ENCODE measurements around the gene RAB4B. TPM values are rescaled to one million over a fixed set of nuclear protein-coding genes. Genes with fewer than 3 reads are reported as not detected.

The RAB4B gene
- total and polyA plus RNA-seq, 2 of the 13 experiments (the other 11 are each of a cell fraction or from before 2014, with no cell fraction given), result 3.3 to 5.4 TPM

DNA sequence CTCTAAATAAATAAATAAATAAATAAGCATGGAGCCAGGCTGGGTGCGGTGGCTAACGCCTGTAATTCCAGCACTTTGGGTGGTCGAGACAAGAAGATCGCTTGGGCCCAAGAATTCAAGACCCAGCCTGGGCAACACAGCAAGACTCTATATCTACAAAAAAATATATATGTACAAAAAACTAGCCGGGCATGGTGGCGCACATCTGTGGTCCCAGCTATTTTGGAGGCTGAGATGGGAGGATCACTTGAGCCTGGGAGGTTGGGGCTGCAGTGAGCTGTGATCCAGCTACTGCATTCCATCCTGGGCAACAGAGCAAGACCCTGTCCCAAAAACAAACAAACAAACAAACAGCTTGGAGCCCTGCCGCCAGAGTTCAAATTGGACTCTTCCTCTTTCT is 30.5 kb upstream of the RAB4B start:
- POLR2A ChIA-PET, result interaction anchor here (0.8 kb wide), 1 partner anchor 30 kb away, joined by 3 read pairs; the partner anchor contains the start of gene ITPKC
- Histone ChIP-seq H3K36me3 (replicated peaks in 1 of 2; ENCODE audit: control insufficient read depth in 1 of 2, insufficient read depth in 2 of 2, low read length in 2 of 2) (no peaks in the 10 kb centered on the region; a peak in 2 of 5 replicates), H3K27me3 (ENCODE audit: control insufficient read depth in 1 of 2, insufficient read depth in 2 of 2, low read length in 2 of 2) (no peaks in the 10 kb centered on the region; a peak in 1 of 5 replicates), H4K20me1 (ENCODE audit: insufficient read depth, low read length) (no peaks in the 10 kb centered on the region), H2AFZ (ENCODE audit: low read length) (no peak overlapping the region), H3K4me2 (ENCODE audit: low read depth, low read length) (no peak overlapping the region), H3K9me3 (ENCODE audit: low read length) (no peaks in the 10 kb centered on the region), H3K79me2 (ENCODE audit: insufficient read depth, low read length) (peaks cover 28% of the 10 kb centered on the region), H3K4me3 (replicated peaks in 1 of 3; ENCODE audit: insufficient read depth in 1 of 3, low read depth in 2 of 3, low read length in 3 of 3) (no peak overlapping the region), H3K9ac (ENCODE audit: insufficient read depth, low read depth, low read length) (no peak overlapping the region), H3K4me1 (ENCODE audit: insufficient read depth, low read length) (peaks cover 55% of the 10 kb centered on the region), H3K27ac (ENCODE audit: extremely low read length, insufficient read depth, low read length) (no peak overlapping the region)
- intact Hi-C loops (cut with micrococcal nuclease; ENCODE audit: unreplicated experiment), result no loop called here
- DNase-seq (ENCODE audit: low spot score) (no peak), FAIRE-seq (no peak), ATAC-seq (no peak)
- 88% methylated on average over 7 of the region's 7 CpGs for WGBS (ENCODE audit: low lambda C conversion rate)
- in situ Hi-C loops (cut with HindIII; ENCODE audit: extremely low pct_ligation_motif_present, low pct_unique_long_range_greater_than_20kb), result no loop called here
- CTCF ChIA-PET (ENCODE audit: low intra/inter-chr PET ratio, low total read pairs), result no interaction called here
- BruUV-seq (replicated peaks), result no TSS peak
- TF ChIP-seq ZNF878 (CRISPR knock-in tag; IDR thresholded peaks at IDR 0.05), result no peak
- TF ChIP-seq ZNF205 (CRISPR knock-in tag; IDR thresholded peaks at IDR 0.05), result no peak
- TF ChIP-seq, protein P1, sequence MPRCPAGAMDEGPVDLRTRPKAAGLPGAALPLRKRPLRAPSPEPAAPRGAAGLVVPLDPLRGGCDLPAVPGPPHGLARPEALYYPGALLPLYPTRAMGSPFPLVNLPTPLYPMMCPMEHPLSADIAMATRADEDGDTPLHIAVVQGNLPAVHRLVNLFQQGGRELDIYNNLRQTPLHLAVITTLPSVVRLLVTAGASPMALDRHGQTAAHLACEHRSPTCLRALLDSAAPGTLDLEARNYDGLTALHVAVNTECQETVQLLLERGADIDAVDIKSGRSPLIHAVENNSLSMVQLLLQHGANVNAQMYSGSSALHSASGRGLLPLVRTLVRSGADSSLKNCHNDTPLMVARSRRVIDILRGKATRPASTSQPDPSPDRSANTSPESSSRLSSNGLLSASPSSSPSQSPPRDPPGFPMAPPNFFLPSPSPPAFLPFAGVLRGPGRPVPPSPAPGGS (CRISPR knock-in tag; IDR thresholded peaks at IDR 0.05), result no peak
- TF ChIP-seq HIVEP1 (CRISPR knock-in tag; IDR thresholded peaks at IDR 0.05), result no peak
- TF ChIP-seq, protein P2, sequence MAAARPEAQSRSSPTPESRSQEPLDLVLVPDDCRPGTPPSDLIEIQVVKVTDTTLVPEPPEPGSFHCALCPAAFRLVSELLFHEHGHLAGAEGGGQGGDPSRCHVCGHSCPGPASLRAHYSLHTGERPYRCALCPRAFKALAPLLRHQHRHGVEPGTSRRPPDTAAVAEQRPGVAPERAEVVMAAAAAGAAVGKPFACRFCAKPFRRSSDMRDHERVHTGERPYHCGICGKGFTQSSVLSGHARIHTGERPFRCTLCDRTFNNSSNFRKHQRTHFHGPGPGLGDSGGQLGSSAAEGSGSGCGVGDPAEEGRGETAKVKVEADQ (CRISPR knock-in tag; IDR thresholded peaks at IDR 0.05; ENCODE audit: borderline replicate concordance), result no peak
- TF ChIP-seq ARID2 (CRISPR knock-in tag; IDR thresholded peaks at IDR 0.05; ENCODE audit: borderline replicate concordance), result no peak
- no peak for TF ChIP-seq JARID2 (CRISPR knock-in tag; IDR thresholded peaks at IDR 0.05; ENCODE audit: insufficient replicate concordance)
- no peak for TF ChIP-seq MAF1 (CRISPR knock-in tag; IDR thresholded peaks at IDR 0.05; ENCODE audit: borderline replicate concordance)
- no peak for TF ChIP-seq ZNF569 (CRISPR knock-in tag; IDR thresholded peaks at IDR 0.05; ENCODE audit: borderline replicate concordance)
- TF ChIP-seq AKAP8 (CRISPR knock-in tag; IDR thresholded peaks at IDR 0.05), result no peak
- TF ChIP-seq, protein P3, sequence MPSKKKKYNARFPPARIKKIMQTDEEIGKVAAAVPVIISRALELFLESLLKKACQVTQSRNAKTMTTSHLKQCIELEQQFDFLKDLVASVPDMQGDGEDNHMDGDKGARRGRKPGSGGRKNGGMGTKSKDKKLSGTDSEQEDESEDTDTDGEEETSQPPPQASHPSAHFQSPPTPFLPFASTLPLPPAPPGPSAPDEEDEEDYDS (CRISPR knock-in tag; IDR thresholded peaks at IDR 0.05), result no peak
- TF ChIP-seq ZFX (CRISPR knock-in tag; IDR thresholded peaks at IDR 0.05; ENCODE audit: low read depth), result no peak
- TF ChIP-seq ZNF775 (CRISPR knock-in tag; IDR thresholded peaks at IDR 0.05; ENCODE audit: borderline replicate concordance), result no peak
- TF ChIP-seq, protein P4, sequence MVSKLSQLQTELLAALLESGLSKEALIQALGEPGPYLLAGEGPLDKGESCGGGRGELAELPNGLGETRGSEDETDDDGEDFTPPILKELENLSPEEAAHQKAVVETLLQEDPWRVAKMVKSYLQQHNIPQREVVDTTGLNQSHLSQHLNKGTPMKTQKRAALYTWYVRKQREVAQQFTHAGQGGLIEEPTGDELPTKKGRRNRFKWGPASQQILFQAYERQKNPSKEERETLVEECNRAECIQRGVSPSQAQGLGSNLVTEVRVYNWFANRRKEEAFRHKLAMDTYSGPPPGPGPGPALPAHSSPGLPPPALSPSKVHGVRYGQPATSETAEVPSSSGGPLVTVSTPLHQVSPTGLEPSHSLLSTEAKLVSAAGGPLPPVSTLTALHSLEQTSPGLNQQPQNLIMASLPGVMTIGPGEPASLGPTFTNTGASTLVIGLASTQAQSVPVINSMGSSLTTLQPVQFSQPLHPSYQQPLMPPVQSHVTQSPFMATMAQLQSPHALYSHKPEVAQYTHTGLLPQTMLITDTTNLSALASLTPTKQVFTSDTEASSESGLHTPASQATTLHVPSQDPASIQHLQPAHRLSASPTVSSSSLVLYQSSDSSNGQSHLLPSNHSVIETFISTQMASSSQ (IDR thresholded peaks at IDR 0.05; ENCODE audit: low read depth), result no peak
- TF ChIP-seq, protein P4 (CRISPR knock-in tag; IDR thresholded peaks at IDR 0.05; ENCODE audit: borderline replicate concordance), result no peak
- TF ChIP-seq ZNF598 (CRISPR knock-in tag; IDR thresholded peaks at IDR 0.05; ENCODE audit: borderline replicate concordance), result no peak
- TF ChIP-seq ZNF30 (CRISPR knock-in tag; IDR thresholded peaks at IDR 0.05), result no peak
- no peak for TF ChIP-seq ZNF746 (CRISPR knock-in tag; IDR thresholded peaks at IDR 0.05)
- TF ChIP-seq ZNF678 (CRISPR knock-in tag; IDR thresholded peaks at IDR 0.05), result no peak
- TF ChIP-seq YEATS4 (CRISPR knock-in tag; IDR thresholded peaks at IDR 0.05; ENCODE audit: borderline replicate concordance), result no peak
